ENCODE data around the gene DCXR. TPM values are rescaled to one million over a fixed set of nuclear protein-coding genes. Genes with fewer than 3 reads are reported as not detected.

DCXR gene
- polyA plus RNA-seq, 1 experiment, result 66.0 TPM

DNA sequence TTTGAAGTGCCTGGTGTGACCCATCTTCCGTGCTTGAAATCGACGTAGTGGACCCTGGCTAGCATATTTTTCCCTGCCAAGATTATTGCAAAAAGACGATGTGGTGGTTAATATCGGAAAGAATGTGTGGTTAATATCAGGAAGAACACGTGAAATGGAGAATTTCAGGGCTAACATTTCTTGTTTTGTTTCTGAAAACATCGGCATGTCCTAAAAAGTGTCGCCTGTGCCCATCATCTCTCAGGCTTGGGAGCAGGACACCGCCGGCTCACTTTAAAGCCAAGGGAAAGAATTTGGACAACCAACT is 345 bp upstream of the DCXR start:
- no peaks in the 10 kb centered on the region for H3K36me3 ChIP-seq (ENCODE audit: control insufficient read depth, insufficient read depth, low read length)
- no peak for DNase-seq (ENCODE audit: low read depth)
- H3K27me3 ChIP-seq (ENCODE audit: control insufficient read depth, insufficient read depth, low read length), result no peaks in the 10 kb centered on the region
- CTCF ChIA-PET, result interaction anchor here (0.6 to 5.0 kb wide), 25 partner anchors 8 to 229 kb away, joined by 3 to 23 read pairs (median 3); partner anchors contain the start of genes CENPX, LRRC45 and NOTUM
- TF ChIP-seq CTCF (IDR thresholded peaks at IDR 0.05; ENCODE audit: insufficient read depth, low read depth, low read length), result no peak
- peak overlapping the region; percentile 64 for H3K4me3 ChIP-seq (ENCODE audit: low read depth, low read length)
- POLR2A ChIA-PET, result interaction anchor here (0.5 to 0.7 kb wide), 3 partner anchors 15 to 187 kb away, joined by 3 to 14 read pairs (median 5); partner anchors contain the start of genes CENPX and LRRC45

GRCh38 chr17:82036634-82037091 is 834 bp downstream of the DCXR start:
- no peaks in the 10 kb centered on the region for H3K27me3 ChIP-seq (ENCODE audit: control insufficient read depth, insufficient read depth, low read length)
- CTCF ChIA-PET, result interaction anchor here (0.7 to 5.0 kb wide), 6 partner anchors 14 to 164 kb away, joined by 3 to 23 read pairs (median 4); partner anchors contain the start of gene NOTUM
- DNase-seq (ENCODE audit: low read depth), result no peak
- H3K4me3 ChIP-seq (ENCODE audit: low read depth, low read length), result peak overlapping the region; percentile 64
- no peak for TF ChIP-seq CTCF (IDR thresholded peaks at IDR 0.05; ENCODE audit: insufficient read depth, low read depth, low read length)
- POLR2A ChIA-PET, result no interaction called here
- no peaks in the 10 kb centered on the region for H3K36me3 ChIP-seq (ENCODE audit: control insufficient read depth, insufficient read depth, low read length)

GRCh38 chr17:82035956-82036633 is 1.4 kb downstream of the DCXR start:
- TF ChIP-seq CTCF (IDR thresholded peaks at IDR 0.05; ENCODE audit: insufficient read depth, low read depth, low read length), result no peak
- no peak for DNase-seq (ENCODE audit: low read depth)
- H3K27me3 ChIP-seq (ENCODE audit: control insufficient read depth, insufficient read depth, low read length), result no peaks in the 10 kb centered on the region
- CTCF ChIA-PET, result interaction anchor here (0.6 to 5.0 kb wide), 6 partner anchors 14 to 299 kb away, joined by 3 to 23 read pairs (median 4); partner anchors contain the start of gene NOTUM
- POLR2A ChIA-PET, result no interaction called here
- peak overlapping the region; percentile 64 for H3K4me3 ChIP-seq (ENCODE audit: low read depth, low read length)
- no peaks in the 10 kb centered on the region for H3K36me3 ChIP-seq (ENCODE audit: control insufficient read depth, insufficient read depth, low read length)

- ChIA-PET CTCF (interaction anchor here (1.9 to 5.0 kb wide), 2 partner anchors 15 to 76 kb away, joined by 7 to 23 read pairs; partner anchors contain the start of gene NOTUM), POLR2A (interaction anchor here (0.6 kb wide), 1 partner anchor 117 kb away, joined by 3 read pairs; no protein-coding TSS in a partner anchor)
- no peak for TF ChIP-seq CTCF (IDR thresholded peaks at IDR 0.05; ENCODE audit: insufficient read depth, low read depth, low read length)
These were observed 2.0 kb downstream of the DCXR start for GRCh38 chr17:82035488-82035887.

DNA sequence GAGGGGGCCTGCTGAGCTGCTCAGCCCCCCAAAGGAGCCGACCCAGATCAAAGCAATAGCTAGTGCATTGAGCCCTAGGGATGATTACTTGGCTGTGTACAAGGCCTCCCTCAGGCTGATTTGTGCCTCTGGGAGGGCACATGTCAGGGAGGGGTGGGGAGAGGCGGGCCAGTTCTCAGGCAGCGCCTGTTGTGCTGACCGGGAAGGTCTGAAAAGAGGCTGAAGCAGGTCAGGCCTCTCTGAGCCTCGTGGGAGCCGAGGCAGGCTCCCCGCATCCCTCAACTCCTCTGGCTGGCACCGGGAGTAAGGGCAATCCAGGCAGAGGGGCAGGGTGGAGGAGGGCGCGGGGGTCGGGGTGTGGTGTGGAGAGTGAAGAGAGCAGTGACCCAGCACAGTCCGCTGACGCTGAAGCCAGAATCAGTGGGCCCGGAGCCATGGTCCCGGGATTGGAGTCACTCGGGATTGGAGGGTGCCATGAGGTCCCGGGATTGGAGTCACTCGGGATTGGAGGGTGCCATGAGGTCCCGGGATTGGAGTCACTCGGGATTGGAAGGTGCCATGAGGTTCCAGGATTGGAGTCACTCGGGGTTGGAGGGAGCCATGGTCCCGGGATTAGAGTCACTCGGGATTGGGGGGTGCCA is 3.0 kb downstream of the DCXR start:
- no peaks in the 10 kb centered on the region; the same call in 1 of the 2 replicates for H3K36me3 ChIP-seq (ENCODE audit: control insufficient read depth, insufficient read depth, low read length)
- ChIA-PET POLR2A (interaction anchor here (0.6 kb wide), 1 partner anchor 118 kb away, joined by 3 read pairs; no protein-coding TSS in a partner anchor), CTCF (interaction anchor here (0.6 to 5.0 kb wide), 2 partner anchors 16 to 249 kb away, joined by 3 to 23 read pairs; no protein-coding TSS in a partner anchor)
- no peak overlapping the region for H3K4me3 ChIP-seq (ENCODE audit: low read depth, low read length)
- no peak for DNase-seq (ENCODE audit: low read depth)
- TF ChIP-seq CTCF (IDR thresholded peaks at IDR 0.05; ENCODE audit: insufficient read depth, low read depth, low read length), result no peak
- no peaks in the 10 kb centered on the region for H3K27me3 ChIP-seq (ENCODE audit: control insufficient read depth, insufficient read depth, low read length)

More at GRCh38 chr17:82035488-82035887, 2.0 kb downstream of the DCXR start:
- no peak for DNase-seq (ENCODE audit: low read depth)
- Histone ChIP-seq H3K4me3 (ENCODE audit: low read depth, low read length) (no peak overlapping the region), H3K27me3 (ENCODE audit: control insufficient read depth, insufficient read depth, low read length) (no peaks in the 10 kb centered on the region), H3K36me3 (ENCODE audit: control insufficient read depth, insufficient read depth, low read length) (no peaks in the 10 kb centered on the region)

All from BJ (cell line).